Subcutaneous adipose tissue (tissue), 4 donors: ENCODE results near the gene LRP1. TPM values are rescaled to one million over a fixed set of nuclear protein-coding genes. Genes with fewer than 3 reads are reported as not detected.

Experiments
- CTCF ChIP-seq: fragments of 450-650 bp; IDR thresholded peaks from one replicate; pipeline ENCODE4 v1.5.1; 2016; ENCODE audit warnings: low read depth, mild to moderate bottlenecking, control low read depth, antibody characterized with exemption, moderate library complexity
- total RNA-seq, 4 donors: library from RNA; depleted of rRNA; stranded (reverse); fragments of >200 nt; gene quantifications; one replicate each; pipeline ENCODE4 v1.1.0, GENCODE V29; 2016

Gene LRP1
- total RNA-seq, 4 donors from 2014 or later = 301 to 814 (median 762) TPM

GRCh38 chr12:57164966-57165625 is 36.8 kb downstream of the LRP1 start:
- no peak for TF ChIP-seq CTCF

- no peak for TF ChIP-seq CTCF
Measured at GRCh38 chr12:57165741-57166140, 37.5 kb downstream of the LRP1 start.

GRCh38 chr12:57166971-57167371 is 38.7 kb downstream of the LRP1 start:
- no peak for TF ChIP-seq CTCF

GRCh38 chr12:57168058-57168457 is 39.8 kb downstream of the LRP1 start:
- TF ChIP-seq CTCF = no peak

GRCh38 chr12:57169046-57169795 is 40.9 kb downstream of the LRP1 start:
- TF ChIP-seq CTCF = no peak

GRCh38 chr12:57169969-57170368 is 41.7 kb downstream of the LRP1 start:
- no peak for TF ChIP-seq CTCF

GRCh38 chr12:57170408-57170807 is 42.1 kb downstream of the LRP1 start:
- no peak for TF ChIP-seq CTCF
